GM08714 (cell line): ENCODE data around the gene CCSAP.
"Not testable (repeated sequence)": the region's sequence is repeated elsewhere in the genome, so short reads cannot be mapped to it uniquely, and the experiment has no call there.

Source experiments
- H3K4me3 ChIP-seq: fragments of 200-500 bp; sonication (Bioruptor generic); 2 replicates; pipeline ENCODE4 v1.5.1; 2014; ENCODE audit warnings: mild to moderate bottlenecking, low read length, inconsistent platforms
- ZNF274 ChIP-seq: IDR thresholded peaks from 2 replicates; pipeline ENCODE4 v1.6.1; 2012; ENCODE audit warnings: mild to moderate bottlenecking, low read depth, low read length

The CCSAP gene

GRCh38 chr1:229342656-229343569, at the start of gene CCSAP:
Gene CCSAP (minus strand): TSS chr1:229343047. CDS start chr1:229342465, 582 bp downstream.
- H3K4me3 ChIP-seq, result peak within 1 kb of the TSS; percentile 86
- no peak for TF ChIP-seq ZNF274

- TF ChIP-seq ZNF274, result no peak
- no peak overlapping the region for H3K4me3 ChIP-seq
These were observed 47.3 kb upstream of the CCSAP start for GRCh38 chr1:229390130-229390529.

GRCh38 chr1:229388897-229389580, 46.2 kb upstream of the CCSAP start:
- TF ChIP-seq ZNF274, result no peak
- H3K4me3 ChIP-seq, result no peak overlapping the region

- TF ChIP-seq ZNF274, result no peak
- no peak overlapping the region for H3K4me3 ChIP-seq
These were observed 43.1 kb upstream of the CCSAP start for GRCh38 chr1:229385853-229386456.

- no peak overlapping the region for H3K4me3 ChIP-seq
- no peak for TF ChIP-seq ZNF274
These were observed 42.0 kb upstream of the CCSAP start for GRCh38 chr1:229384822-229385221.

- TF ChIP-seq ZNF274, result no peak
- no peak overlapping the region for H3K4me3 ChIP-seq
These were observed 41.1 kb upstream of the CCSAP start for GRCh38 chr1:229383961-229384360.

GRCh38 chr1:229383188-229383587, 40.3 kb upstream of the CCSAP start:
- no peak for TF ChIP-seq ZNF274
- no peak overlapping the region for H3K4me3 ChIP-seq

GRCh38 chr1:229381234-229381633, 38.4 kb upstream of the CCSAP start:
- no peak overlapping the region for H3K4me3 ChIP-seq

GRCh38 chr1:229380536-229381160, 37.8 kb upstream of the CCSAP start:
- no peak for TF ChIP-seq ZNF274
- H3K4me3 ChIP-seq, result no peak overlapping the region

More at GRCh38 chr1:229381234-229381633, 38.4 kb upstream of the CCSAP start:
- TF ChIP-seq ZNF274, result no peak

GRCh38 chr1:229379846-229380245, 37.0 kb upstream of the CCSAP start:
- no peak overlapping the region for H3K4me3 ChIP-seq
- no peak for TF ChIP-seq ZNF274

- no peak for TF ChIP-seq ZNF274
- H3K4me3 ChIP-seq, result no peak overlapping the region
These were observed 35.9 kb upstream of the CCSAP start for GRCh38 chr1:229378586-229379367.

- H3K4me3 ChIP-seq, result not testable (repeated sequence)
These were observed 35.2 kb upstream of the CCSAP start for GRCh38 chr1:229378035-229378434.

GRCh38 chr1:229377429-229377828, 34.6 kb upstream of the CCSAP start:
- no peak overlapping the region for H3K4me3 ChIP-seq
- no peak for TF ChIP-seq ZNF274

- no peak overlapping the region for H3K4me3 ChIP-seq
- TF ChIP-seq ZNF274, result no peak
These were observed 33.7 kb upstream of the CCSAP start for GRCh38 chr1:229376521-229376920.
